ENCODE data around the gene SPATA12. TPM values are rescaled to one million over a fixed set of nuclear protein-coding genes. Genes with fewer than 3 reads are reported as not detected.

The SPATA12 gene, protein sequence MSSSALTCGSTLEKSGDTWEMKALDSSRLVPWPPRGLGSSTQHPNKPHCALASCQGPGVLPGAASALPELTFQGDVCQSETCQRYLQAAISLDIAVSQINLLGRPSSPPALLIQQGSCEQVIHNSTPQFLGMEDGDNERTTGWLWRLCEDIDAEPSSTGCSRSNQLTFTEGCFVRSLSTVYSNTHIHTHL
- total RNA-seq, result not detected

DNA sequence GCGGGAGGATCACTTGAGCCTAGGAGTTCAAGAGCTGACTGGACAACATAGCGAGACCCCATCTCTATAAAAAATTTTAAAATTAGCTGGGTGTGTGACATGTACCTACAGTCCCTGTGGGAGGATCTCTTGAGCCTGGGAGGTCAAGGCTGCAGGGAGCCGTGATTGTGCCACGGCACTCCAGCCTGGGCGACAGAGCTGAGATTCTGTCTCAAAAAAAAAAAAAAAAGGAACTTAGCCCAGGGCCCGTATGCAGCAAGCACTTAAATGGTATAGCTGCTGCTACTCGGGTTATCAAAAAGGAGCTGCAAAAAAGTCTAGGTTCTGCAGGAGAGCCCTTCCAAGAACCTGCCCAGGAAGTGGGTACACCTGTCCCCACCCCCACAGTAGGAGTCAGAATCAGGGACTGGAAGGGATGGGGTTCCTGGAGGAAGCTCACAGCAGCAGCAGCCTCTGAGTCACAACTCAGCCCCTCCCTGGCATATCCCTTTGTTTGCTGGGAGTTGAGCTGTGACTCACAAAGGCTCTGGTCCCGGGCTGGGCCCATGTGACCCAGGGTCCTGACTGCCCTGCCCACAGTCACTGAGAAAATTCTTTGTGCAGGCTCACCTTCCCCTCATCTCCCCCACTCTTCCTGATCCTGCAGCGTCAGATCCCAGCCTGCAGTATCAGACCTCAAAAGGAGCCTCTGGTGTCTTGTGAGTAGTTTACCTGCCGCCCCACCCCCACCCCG is at the start of gene SPATA12:
TSS of gene SPATA12 (plus strand) at position 576 of the 733 bp plus-strand sequence. CDS start 13,031 bp downstream, outside the sequence.
- H3K27ac ChIP-seq, result no peak within 1 kb of the TSS
- DNase-seq (ENCODE audit: low spot score), result peak; percentile 40
- peaks cover 8 to 21% of the 10 kb centered on the region in 2 donors for H3K4me1 ChIP-seq (ENCODE audit: control insufficient read depth in 1 of 2, low read depth in 2 of 2)

DNA sequence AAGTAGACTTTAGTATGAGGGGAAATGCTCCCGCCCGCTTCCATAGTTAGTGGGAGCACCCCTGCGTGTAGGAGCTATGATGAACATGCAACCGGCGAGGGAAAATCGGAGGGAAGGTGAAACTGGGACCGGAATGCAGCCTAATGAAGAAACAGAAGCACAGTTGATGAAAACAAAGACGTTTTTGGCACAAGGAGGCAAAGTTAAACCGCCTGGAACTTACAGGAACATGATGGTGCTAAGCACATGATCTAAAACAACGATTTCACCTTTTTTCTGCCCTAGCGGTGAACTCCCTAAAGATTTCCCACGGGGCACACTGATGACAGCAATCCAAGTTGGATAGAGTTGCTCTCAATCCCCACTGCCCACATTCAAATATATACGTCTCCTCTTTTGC is 49.4 kb upstream of the SPATA12 start:
- ATAC-seq (ENCODE audit: insufficient number of reproducible peaks, low FRiP score, low read depth) (no peak), DNase-seq (ENCODE audit: low spot score) (no peak)
- Histone ChIP-seq H3K27me3 (replicated peaks; ENCODE audit: insufficient read depth) (no peaks in the 10 kb centered on the region), H3K4me3 (no peak overlapping the region), H3K27ac (no peak overlapping the region), H3K36me3 (no peaks in the 10 kb centered on the region), H3K4me1 (ENCODE audit: control insufficient read depth in 1 of 2, low read depth in 2 of 2) (peaks cover 11 to 30% of the 10 kb centered on the region in 2 donors), H3K9me3 (no peaks in the 10 kb centered on the region)
- TF ChIP-seq, protein P1, sequence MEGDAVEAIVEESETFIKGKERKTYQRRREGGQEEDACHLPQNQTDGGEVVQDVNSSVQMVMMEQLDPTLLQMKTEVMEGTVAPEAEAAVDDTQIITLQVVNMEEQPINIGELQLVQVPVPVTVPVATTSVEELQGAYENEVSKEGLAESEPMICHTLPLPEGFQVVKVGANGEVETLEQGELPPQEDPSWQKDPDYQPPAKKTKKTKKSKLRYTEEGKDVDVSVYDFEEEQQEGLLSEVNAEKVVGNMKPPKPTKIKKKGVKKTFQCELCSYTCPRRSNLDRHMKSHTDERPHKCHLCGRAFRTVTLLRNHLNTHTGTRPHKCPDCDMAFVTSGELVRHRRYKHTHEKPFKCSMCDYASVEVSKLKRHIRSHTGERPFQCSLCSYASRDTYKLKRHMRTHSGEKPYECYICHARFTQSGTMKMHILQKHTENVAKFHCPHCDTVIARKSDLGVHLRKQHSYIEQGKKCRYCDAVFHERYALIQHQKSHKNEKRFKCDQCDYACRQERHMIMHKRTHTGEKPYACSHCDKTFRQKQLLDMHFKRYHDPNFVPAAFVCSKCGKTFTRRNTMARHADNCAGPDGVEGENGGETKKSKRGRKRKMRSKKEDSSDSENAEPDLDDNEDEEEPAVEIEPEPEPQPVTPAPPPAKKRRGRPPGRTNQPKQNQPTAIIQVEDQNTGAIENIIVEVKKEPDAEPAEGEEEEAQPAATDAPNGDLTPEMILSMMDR (IDR thresholded peaks at IDR 0.05), result no peak

More for the DNA sequence above, at the start of gene SPATA12:
- TF ChIP-seq, protein P1 (IDR thresholded peaks at IDR 0.05), result no peak
- Histone ChIP-seq H3K27me3 (replicated peaks; ENCODE audit: insufficient read depth) (no peaks in the 10 kb centered on the region), H3K4me3 (peak within 1 kb of the TSS; percentile 5), H3K36me3 (no peaks in the 10 kb centered on the region), H3K9me3 (no peaks in the 10 kb centered on the region)
- ATAC-seq (ENCODE audit: insufficient number of reproducible peaks, low FRiP score, low read depth), result peak; percentile 82

DNA sequence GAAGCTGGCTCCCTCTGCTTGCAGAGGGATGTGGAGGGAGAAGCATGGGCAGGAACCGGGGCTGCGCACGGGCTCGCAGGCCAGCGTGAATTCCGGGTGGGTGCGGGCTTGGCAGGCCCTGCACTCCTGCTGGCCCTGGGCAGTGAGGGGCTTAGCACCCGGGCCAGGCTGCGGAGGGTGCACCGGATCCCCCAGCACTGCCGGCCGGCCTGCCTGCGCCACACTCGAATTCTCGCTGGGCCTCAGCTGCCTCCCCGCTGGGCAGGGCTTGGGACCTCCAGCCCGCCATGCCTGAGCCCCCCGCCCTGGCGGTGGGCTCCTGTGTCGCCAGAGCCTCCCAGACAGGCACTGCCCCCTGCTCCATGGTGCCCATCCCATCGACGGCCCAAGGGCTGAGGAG is 47.6 kb upstream of the SPATA12 start:
- H3K36me3 ChIP-seq, result no peaks in the 10 kb centered on the region
- peaks cover 6 to 17% of the 10 kb centered on the region in 2 donors for H3K4me1 ChIP-seq (ENCODE audit: control insufficient read depth in 1 of 2, low read depth in 2 of 2)
- DNase-seq (ENCODE audit: low spot score) (no peak), ATAC-seq (ENCODE audit: insufficient number of reproducible peaks, low FRiP score, low read depth) (no peak)
- TF ChIP-seq, protein P1 (IDR thresholded peaks at IDR 0.05), result no peak
- no peaks in the 10 kb centered on the region for H3K9me3 ChIP-seq
- H3K4me3 ChIP-seq, result no peak overlapping the region
- H3K27me3 ChIP-seq (replicated peaks; ENCODE audit: insufficient read depth), result no peaks in the 10 kb centered on the region
- no peak overlapping the region for H3K27ac ChIP-seq

DNA sequence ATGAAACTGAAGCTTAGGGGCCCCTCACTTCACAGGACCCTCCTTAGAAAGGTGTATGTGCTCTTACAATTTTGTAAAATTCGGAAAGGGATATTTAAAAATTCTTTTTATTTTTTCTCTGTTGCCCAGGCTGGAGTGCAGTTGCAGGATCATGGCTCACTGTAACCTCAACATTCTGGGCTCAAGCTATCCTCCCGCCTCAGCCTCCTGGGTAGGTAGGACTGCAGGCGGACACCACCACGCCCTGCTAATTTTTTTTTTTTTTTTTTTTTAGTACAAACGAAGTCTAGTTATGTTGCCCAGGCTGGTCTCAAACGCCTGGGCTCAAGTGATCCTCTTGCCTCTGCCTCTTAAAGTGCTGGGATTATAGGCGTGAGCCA is 45.1 kb upstream of the SPATA12 start:
- no peak overlapping the region for H3K27ac ChIP-seq

DNA sequence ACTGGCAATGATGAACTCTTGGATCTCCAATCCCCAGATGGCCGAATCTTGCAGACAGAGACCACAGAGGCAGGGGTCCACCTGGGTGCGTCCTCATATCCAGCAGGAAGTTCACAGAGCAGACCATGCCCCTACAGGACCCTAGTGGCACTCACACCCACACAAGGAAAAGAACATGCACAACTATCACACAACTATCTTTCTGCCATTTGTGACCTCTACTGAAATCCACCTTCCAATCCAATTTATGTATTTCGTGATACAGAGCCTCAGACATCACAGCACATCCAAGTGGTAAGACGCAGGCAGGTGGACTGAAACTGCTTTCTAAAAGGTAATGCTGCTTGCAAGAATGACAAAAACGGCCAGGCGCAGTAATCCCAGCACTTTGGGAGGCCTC is 44.6 kb upstream of the SPATA12 start:
- ATAC-seq (ENCODE audit: insufficient number of reproducible peaks, low FRiP score, low read depth) (no peak), DNase-seq (ENCODE audit: low spot score) (no peak)
- H3K4me1 ChIP-seq (ENCODE audit: control insufficient read depth in 1 of 2, low read depth in 2 of 2), result peaks cover 0 to 4% of the 10 kb centered on the region in 2 donors
- no peaks in the 10 kb centered on the region for H3K9me3 ChIP-seq
- H3K36me3 ChIP-seq, result no peaks in the 10 kb centered on the region
- no peaks in the 10 kb centered on the region for H3K27me3 ChIP-seq (replicated peaks; ENCODE audit: insufficient read depth)
- TF ChIP-seq, protein P1 (IDR thresholded peaks at IDR 0.05), result no peak
- H3K27ac ChIP-seq, result no peak overlapping the region
- no peak overlapping the region for H3K4me3 ChIP-seq

More for the DNA sequence above, 45.1 kb upstream of the SPATA12 start:
- no peak overlapping the region for H3K4me3 ChIP-seq
- no peaks in the 10 kb centered on the region for H3K27me3 ChIP-seq (replicated peaks; ENCODE audit: insufficient read depth)
- DNase-seq (ENCODE audit: low spot score), result no peak
- TF ChIP-seq, protein P1 (IDR thresholded peaks at IDR 0.05), result no peak
- ATAC-seq (ENCODE audit: insufficient number of reproducible peaks, low FRiP score, low read depth), result no peak
- peaks cover 0 to 4% of the 10 kb centered on the region in 2 donors for H3K4me1 ChIP-seq (ENCODE audit: control insufficient read depth in 1 of 2, low read depth in 2 of 2)
- no peaks in the 10 kb centered on the region for H3K36me3 ChIP-seq
- no peaks in the 10 kb centered on the region for H3K9me3 ChIP-seq
